Caco-2 (cell line): ENCODE results near the gene FBXO31. TPM values are rescaled to one million over a fixed set of nuclear protein-coding genes. Genes with fewer than 3 reads are reported as not detected.
"Not testable (repeated sequence)": the region's sequence is repeated elsewhere in the genome, so short reads cannot be mapped to it uniquely, and the experiment has no call there.

Experiments
- BruUV-seq: library from RNA; stranded (reverse); fragments of 400-500 nt; replicated peaks from 2 replicates; lab custom pipeline; 2021; lab: Mats Ljungman, UMichigan
- CTCF ChIA-PET: fragments of 300-600 bp; sonication (Branson Sonifier 250); formaldehyde crosslinking; loops from one replicate; lab custom pipeline; 2022; ENCODE audit warnings: antibody characterized with exemption; lab: Charles Lee
- POLR2A ChIA-PET: fragments of 300-600 bp; sonication (Branson Sonifier 250); formaldehyde crosslinking; loops from one replicate; lab custom pipeline; 2022; ENCODE audit warnings: antibody characterized with exemption; lab: Charles Lee
- DNase-seq, 2 experiments: peaks; one replicate each; pipeline versions ENCODE4 v3.0.0 to v3.0.0-alpha.2; 2020 to 2022
- H3K27me3 ChIP-seq: replicated peaks from 2 replicates; pipeline ENCODE4 v1.6.0; 2011; ENCODE audit warnings: low read length; ENCODE audit not compliant: control insufficient read depth, insufficient read depth
- H3K36me3 ChIP-seq: 2 replicates; pipeline ENCODE4 v1.5.1; 2011; ENCODE audit warnings: low read length; ENCODE audit not compliant: control insufficient read depth, insufficient read depth
- H3K4me1 ChIP-seq: fragments of 250-450 bp; sonication (Bioruptor Pico); 2 replicates; pipeline ENCODE4 v1.5.1; 2020; ENCODE audit warnings: mild to moderate bottlenecking
- H3K4me3 ChIP-seq: 2 replicates; pipeline ENCODE4 v1.5.1; 2011; ENCODE audit warnings: low read depth, mild to moderate bottlenecking, control low read depth, low read length
- H3K9me3 ChIP-seq: fragments of 250-450 bp; sonication (Bioruptor Pico); 2 replicates; pipeline ENCODE4 v1.5.1; 2020; ENCODE audit warnings: mild to moderate bottlenecking, moderate library complexity
- H3K27ac Mint-ChIP-seq: one replicate; pipeline ENCODE4 v1.8.0; 2022; ENCODE audit warnings: mixed read lengths; ENCODE audit not compliant: unreplicated experiment
- H3K27me3 Mint-ChIP-seq: one replicate; pipeline ENCODE4 v1.8.0; 2022; ENCODE audit warnings: mixed read lengths; ENCODE audit not compliant: insufficient read depth, unreplicated experiment
- H3K36me3 Mint-ChIP-seq: one replicate; pipeline ENCODE4 v1.8.0; 2022; ENCODE audit warnings: mild to moderate bottlenecking, mixed read lengths; ENCODE audit not compliant: insufficient read depth, unreplicated experiment
- H3K4me1 Mint-ChIP-seq: one replicate; pipeline ENCODE4 v1.8.0; 2022; ENCODE audit warnings: low read depth, mixed read lengths; ENCODE audit not compliant: unreplicated experiment
- H3K4me3 Mint-ChIP-seq: one replicate; pipeline ENCODE4 v1.8.0; 2022; ENCODE audit warnings: mild to moderate bottlenecking, moderate library complexity, mixed read lengths; ENCODE audit not compliant: unreplicated experiment
- H3K9me3 Mint-ChIP-seq: one replicate; pipeline ENCODE4 v1.8.0; 2022; ENCODE audit warnings: mixed read lengths; ENCODE audit not compliant: unreplicated experiment
- CTCF ChIP-seq, 2 experiments: fragments of 200-600 bp in 1 of 2; IDR thresholded peaks; 1 replicate in 1 of 2; 2 replicates in 1 of 2; pipeline versions ENCODE4 v1.5.1 to v1.8.0; 2011 to 2022; ENCODE audit warnings: antibody characterized with exemption in 1 of 2, control low read depth in 1 of 2, inconsistent platforms in 1 of 2, low read depth in 1 of 2, low read length in 1 of 2, mild to moderate bottlenecking in 1 of 2, moderate library complexity in 1 of 2; ENCODE audit not compliant: insufficient read depth in 1 of 2, severe bottlenecking in 1 of 2, unreplicated experiment in 1 of 2
- intact Hi-C: fragments of 100-400 bp; cut with micrococcal nuclease; formaldehyde crosslinking; loops from one replicate; pipeline ENCODE4 v1.10.0; 2022; ENCODE audit not compliant: unreplicated experiment
- total RNA-seq: library from RNA; stranded (reverse); gene quantifications from 2 replicates; pipeline ENCODE4 v1.2.3, GENCODE V29; 2022

Gene FBXO31
- total RNA-seq, 1 experiment from 2014 or later = 55.6 TPM

GRCh38 chr16:87388818-87389134 is 5.2 kb upstream of the FBXO31 start:
- H3K27me3 Mint-ChIP-seq = peaks cover 2% of the 10 kb centered on the region
- no peaks in the 10 kb centered on the region for H3K9me3 Mint-ChIP-seq
- Histone ChIP-seq H3K4me1 (peaks cover 24% of the 10 kb centered on the region), H3K36me3 (no peaks in the 10 kb centered on the region), H3K9me3 (no peaks in the 10 kb centered on the region), H3K27me3 (no peaks in the 10 kb centered on the region), H3K4me3 (no peak overlapping the region)
- ChIA-PET POLR2A (interaction anchor here (1.0 to 1.6 kb wide), 3 partner anchors 33 to 482 kb away, joined by 3 to 14 read pairs (median 5); partner anchors contain the start of gene C16orf95), CTCF (interaction anchor here (0.7 to 1.7 kb wide), 6 partner anchors 9 to 248 kb away, joined by 3 to 9 read pairs (median 6); partner anchors contain the start of gene C16orf95)
- BruUV-seq = no TSS peak
- DNase-seq = no peak
- no peak for TF ChIP-seq CTCF (IDR thresholded peaks at IDR 0.05; ENCODE audit: insufficient read depth in 1 of 2, low read depth in 1 of 2, low read length in 1 of 2, severe bottlenecking in 1 of 2, unreplicated experiment in 1 of 2)
- intact Hi-C loops = loop anchor here (10.0 kb wide), 1 partner anchor 834 kb away; the partner anchor contains the start of gene MTHFSD
- peaks cover 31% of the 10 kb centered on the region for H3K4me1 Mint-ChIP-seq
- peak overlapping the region; percentile 87 for H3K27ac Mint-ChIP-seq
- H3K4me3 Mint-ChIP-seq = peak overlapping the region; percentile 75
- peaks cover 43% of the 10 kb centered on the region for H3K36me3 Mint-ChIP-seq

GRCh38 chr16:87387942-87388817 is 4.6 kb upstream of the FBXO31 start:
- peak; percentile 98 to 99 for DNase-seq
- Mint-ChIP-seq H3K27me3 (peaks cover 2% of the 10 kb centered on the region), H3K36me3 (peaks cover 41% of the 10 kb centered on the region), H3K27ac (peak overlapping the region; percentile 87), H3K9me3 (no peaks in the 10 kb centered on the region), H3K4me3 (peak overlapping the region; percentile 75), H3K4me1 (peaks cover 28% of the 10 kb centered on the region)
- H3K4me1 ChIP-seq = peaks cover 21% of the 10 kb centered on the region; the same call in 1 of the 2 replicates
- no peaks in the 10 kb centered on the region for H3K27me3 ChIP-seq
- intact Hi-C loops = loop anchor here (10.0 kb wide), 1 partner anchor 833 kb away; the partner anchor contains the start of gene MTHFSD
- TSS peak; percentile 13 for BruUV-seq
- H3K9me3 ChIP-seq = no peaks in the 10 kb centered on the region
- peak overlapping the region; percentile 21 for H3K4me3 ChIP-seq
- TF ChIP-seq CTCF (IDR thresholded peaks at IDR 0.05; ENCODE audit: insufficient read depth in 1 of 2, low read depth in 1 of 2, low read length in 1 of 2, severe bottlenecking in 1 of 2, unreplicated experiment in 1 of 2) = no peak
- ChIA-PET CTCF (interaction anchor here (0.5 to 1.7 kb wide), 8 partner anchors 8 to 378 kb away, joined by 3 to 9 read pairs (median 6); partner anchors contain the start of genes C16orf95 and KLHDC4), POLR2A (interaction anchor here (0.7 to 1.6 kb wide), 4 partner anchors 9 to 482 kb away, joined by 3 to 14 read pairs (median 4); partner anchors contain the start of gene C16orf95)
- H3K36me3 ChIP-seq = no peaks in the 10 kb centered on the region

- CTCF ChIA-PET = interaction anchor here (0.5 to 1.6 kb wide), 4 partner anchors 29 to 390 kb away, joined by 3 to 8 read pairs (median 4); partner anchors contain the start of gene C16orf95
- not testable (repeated sequence) for H3K9me3 Mint-ChIP-seq, H3K9me3 ChIP-seq, H3K27me3 ChIP-seq, H3K27me3 Mint-ChIP-seq, H3K36me3 ChIP-seq
- POLR2A ChIA-PET = interaction anchor here (1.2 kb wide), 1 partner anchor 26 kb away, joined by 3 read pairs; no protein-coding TSS in a partner anchor
- H3K36me3 Mint-ChIP-seq = peaks cover 50% of the 10 kb centered on the region
- intact Hi-C loops = loop anchor here (1.0 to 10.0 kb wide), 3 partner anchors 7 to 830 kb away; partner anchors contain the start of genes BANP, MAP1LC3B and MTHFSD
- Histone ChIP-seq H3K4me1 (peaks cover 43% of the 10 kb centered on the region), H3K4me3 (peak overlapping the region; percentile 90)
- peak overlapping the region; percentile 82 for H3K4me3 Mint-ChIP-seq
- H3K27ac Mint-ChIP-seq = peak overlapping the region; percentile 97
- BruUV-seq = TSS peak; percentile 8
- H3K4me1 Mint-ChIP-seq = peaks cover 47% of the 10 kb centered on the region
- peak in 1 of 2 experiments; percentile 40 for DNase-seq
Observed at GRCh38 chr16:87384875-87385167, 1.2 kb upstream of the FBXO31 start.
